Loucy (cell line): ENCODE data around the gene WASF3.

Experiments
- H2AFZ ChIP-seq: fragments of 200-600 bp; sonication (generic); 2 replicates; pipeline ENCODE4 v1.6.0; 2016; ENCODE audit warnings: antibody characterized with exemption, mild to moderate bottlenecking, low read length, moderate library complexity
- H3F3A ChIP-seq: fragments of 200-600 bp; 2 replicates; pipeline ENCODE4 v1.6.0; 2016; ENCODE audit warnings: antibody characterized with exemption, low read depth, mild to moderate bottlenecking
- H3K27me3 ChIP-seq: fragments of 200-600 bp; sonication (generic); 2 replicates; pipeline ENCODE4 v1.6.1; 2014; ENCODE audit warnings: low read length, mild to moderate bottlenecking; ENCODE audit not compliant: insufficient read depth, poor library complexity, severe bottlenecking
- H3K36me3 ChIP-seq: fragments of 200-600 bp; sonication (generic); 2 replicates; pipeline ENCODE4 v1.6.1; 2016; ENCODE audit warnings: low read length; ENCODE audit not compliant: insufficient read depth
- H3K4me1 ChIP-seq: fragments of 200-600 bp; sonication (generic); 2 replicates; pipeline ENCODE4 v1.5.1; 2014; ENCODE audit warnings: low read length, mild to moderate bottlenecking; ENCODE audit not compliant: insufficient read depth, poor library complexity, severe bottlenecking
- H3K4me2 ChIP-seq: fragments of 200-600 bp; sonication (generic); 2 replicates; pipeline ENCODE4 v1.6.0; 2014; ENCODE audit warnings: antibody characterized with exemption, low read length, low read depth, mild to moderate bottlenecking; ENCODE audit not compliant: poor library complexity, severe bottlenecking
- H3K4me3 ChIP-seq: fragments of 200-600 bp; sonication (generic); 2 replicates; pipeline ENCODE4 v1.5.1; 2014; ENCODE audit warnings: low read length, mild to moderate bottlenecking, mixed read lengths; ENCODE audit not compliant: poor library complexity, severe bottlenecking
- H3K79me2 ChIP-seq: fragments of 200-600 bp; sonication (generic); 2 replicates; pipeline ENCODE4 v1.6.1; 2014; ENCODE audit warnings: low read length; ENCODE audit not compliant: insufficient read depth
- H3K9ac ChIP-seq: fragments of 200-600 bp; sonication (generic); 2 replicates; pipeline ENCODE4 v1.6.0; 2014; ENCODE audit warnings: mild to moderate bottlenecking, low read depth, low read length, moderate library complexity; ENCODE audit not compliant: poor library complexity, severe bottlenecking
- H3K9me2 ChIP-seq: fragments of 200-600 bp; sonication (generic); replicated peaks from 2 replicates; pipeline ENCODE4 v1.6.1; 2016; ENCODE audit warnings: low read depth, low read length, mixed read lengths
- H3K9me3 ChIP-seq: fragments of 200-600 bp; sonication (generic); 2 replicates; pipeline ENCODE4 v1.6.1; 2014; ENCODE audit warnings: mild to moderate bottlenecking, antibody characterized with exemption, low read length, low read depth; ENCODE audit not compliant: insufficient read depth
- H4K20me1 ChIP-seq: fragments of 200-600 bp; sonication (generic); 2 replicates; pipeline ENCODE4 v1.6.0; 2014; ENCODE audit warnings: antibody characterized with exemption, low read length, mild to moderate bottlenecking; ENCODE audit not compliant: insufficient read depth, poor library complexity, severe bottlenecking
- CTCF ChIP-seq: fragments of 200-600 bp; sonication (generic); conservative IDR thresholded peaks from 2 replicates; pipeline ENCODE4 v1.5.1; 2014; ENCODE audit warnings: mild to moderate bottlenecking, antibody characterized with exemption, low read length
- EZH2phosphoT487 ChIP-seq: fragments of 200-600 bp; IDR thresholded peaks from 2 replicates; pipeline ENCODE4 v1.6.1; 2018; ENCODE audit warnings: antibody characterized with exemption, mild to moderate bottlenecking, moderate library complexity, borderline replicate concordance

WASF3 gene

DNA sequence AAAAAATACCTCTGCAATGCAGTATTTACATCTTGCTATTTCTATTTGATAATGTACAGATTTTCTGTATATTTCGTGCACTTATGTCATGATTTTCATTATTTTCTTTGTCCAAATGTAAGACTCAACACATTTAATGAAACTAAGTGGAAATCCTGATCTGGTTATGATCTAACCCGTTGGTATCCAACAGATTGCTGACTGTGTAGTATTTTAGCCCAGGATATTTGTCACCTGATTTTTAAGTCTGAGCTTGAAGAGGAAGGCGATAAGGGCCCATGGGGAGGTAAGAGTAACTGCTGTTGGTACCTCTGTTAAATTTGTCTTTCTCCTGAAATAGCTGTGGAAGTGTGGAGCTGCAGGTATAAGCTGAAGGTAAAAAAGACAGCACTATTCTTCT is 45.3 kb downstream of the WASF3 start:
- H3K4me3 ChIP-seq, result no peak overlapping the region
- no peaks in the 10 kb centered on the region for H3K79me2 ChIP-seq
- H4K20me1 ChIP-seq, result no peaks in the 10 kb centered on the region
- H3K9ac ChIP-seq, result no peak overlapping the region
- peaks cover 44% of the 10 kb centered on the region for H3K4me1 ChIP-seq
- H3K27me3 ChIP-seq, result no peaks in the 10 kb centered on the region
- TF ChIP-seq EZH2phosphoT487, result no peak
- TF ChIP-seq CTCF, result no peak
- no peaks in the 10 kb centered on the region for H3K9me3 ChIP-seq
- no peaks in the 10 kb centered on the region for H3F3A ChIP-seq
- H2AFZ ChIP-seq, result no peak overlapping the region
- no peak overlapping the region for H3K4me2 ChIP-seq
- no peaks in the 10 kb centered on the region for H3K36me3 ChIP-seq
- no peaks in the 10 kb centered on the region for H3K9me2 ChIP-seq

DNA sequence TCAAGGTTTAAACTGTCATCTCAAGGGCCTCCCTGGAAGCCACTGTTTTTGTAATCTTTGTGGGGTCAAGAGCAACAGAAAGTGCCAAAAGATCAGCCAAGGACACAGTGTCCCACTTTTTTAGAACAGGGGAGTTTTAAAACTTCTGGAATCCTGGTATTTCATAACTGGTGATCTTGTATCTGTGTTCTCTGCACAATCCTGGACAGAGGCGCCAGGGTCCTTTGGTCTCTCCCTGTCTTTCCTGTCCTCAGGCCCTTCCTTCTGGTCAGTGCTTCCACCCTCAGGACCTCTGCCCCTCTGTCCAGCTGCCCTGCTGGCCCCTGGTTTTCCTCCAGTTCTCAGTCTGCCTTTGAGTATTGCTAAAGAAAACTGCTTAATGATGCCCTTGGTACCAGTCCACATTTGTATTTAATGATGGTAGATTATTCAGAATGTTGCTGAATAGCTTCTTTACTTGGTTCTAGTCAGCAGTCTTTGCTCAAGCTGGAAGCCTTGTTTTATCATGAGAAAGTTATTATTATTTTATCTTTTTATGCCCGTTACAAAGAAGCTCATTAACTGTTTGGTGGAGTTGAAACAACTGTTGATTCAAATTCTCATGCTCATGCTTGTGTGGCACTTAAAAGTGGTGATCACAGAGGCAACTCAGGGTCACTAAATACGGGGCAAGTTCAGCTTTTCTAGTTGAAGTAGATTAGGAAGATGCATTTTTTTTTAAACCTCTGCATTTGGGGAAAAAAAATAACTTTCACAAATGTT is 47.5 kb downstream of the WASF3 start:
- Histone ChIP-seq H3K4me3 (no peak overlapping the region), H3K9me2 (no peaks in the 10 kb centered on the region), H3K36me3 (no peaks in the 10 kb centered on the region), H3F3A (no peaks in the 10 kb centered on the region), H4K20me1 (no peaks in the 10 kb centered on the region), H3K9me3 (no peaks in the 10 kb centered on the region), H3K27me3 (no peaks in the 10 kb centered on the region), H3K4me2 (no peak overlapping the region), H3K79me2 (no peaks in the 10 kb centered on the region), H3K4me1 (peaks cover 36% of the 10 kb centered on the region), H3K9ac (no peak overlapping the region), H2AFZ (no peak overlapping the region)
- no peak for TF ChIP-seq EZH2phosphoT487
- no peak for TF ChIP-seq CTCF

- Histone ChIP-seq H2AFZ (no peak overlapping the region), H3K9ac (no peak overlapping the region), H3K79me2 (no peaks in the 10 kb centered on the region), H4K20me1 (no peaks in the 10 kb centered on the region), H3F3A (no peaks in the 10 kb centered on the region), H3K4me1 (peaks cover 36% of the 10 kb centered on the region), H3K9me3 (no peaks in the 10 kb centered on the region), H3K27me3 (no peaks in the 10 kb centered on the region), H3K36me3 (no peaks in the 10 kb centered on the region), H3K4me3 (no peak overlapping the region), H3K4me2 (no peak overlapping the region), H3K9me2 (no peaks in the 10 kb centered on the region)
- TF ChIP-seq EZH2phosphoT487 (no peak), CTCF (peak; percentile 50)
Measured at GRCh38 chr13:26605845-26606244, 48.4 kb downstream of the WASF3 start.
